Measurements from ENCODE around the gene ZNF823. TPM values are rescaled to one million over a fixed set of nuclear protein-coding genes. Genes with fewer than 3 reads are reported as not detected.

ZNF823 gene
- total RNA-seq, 1 donor: 5.6 TPM

DNA sequence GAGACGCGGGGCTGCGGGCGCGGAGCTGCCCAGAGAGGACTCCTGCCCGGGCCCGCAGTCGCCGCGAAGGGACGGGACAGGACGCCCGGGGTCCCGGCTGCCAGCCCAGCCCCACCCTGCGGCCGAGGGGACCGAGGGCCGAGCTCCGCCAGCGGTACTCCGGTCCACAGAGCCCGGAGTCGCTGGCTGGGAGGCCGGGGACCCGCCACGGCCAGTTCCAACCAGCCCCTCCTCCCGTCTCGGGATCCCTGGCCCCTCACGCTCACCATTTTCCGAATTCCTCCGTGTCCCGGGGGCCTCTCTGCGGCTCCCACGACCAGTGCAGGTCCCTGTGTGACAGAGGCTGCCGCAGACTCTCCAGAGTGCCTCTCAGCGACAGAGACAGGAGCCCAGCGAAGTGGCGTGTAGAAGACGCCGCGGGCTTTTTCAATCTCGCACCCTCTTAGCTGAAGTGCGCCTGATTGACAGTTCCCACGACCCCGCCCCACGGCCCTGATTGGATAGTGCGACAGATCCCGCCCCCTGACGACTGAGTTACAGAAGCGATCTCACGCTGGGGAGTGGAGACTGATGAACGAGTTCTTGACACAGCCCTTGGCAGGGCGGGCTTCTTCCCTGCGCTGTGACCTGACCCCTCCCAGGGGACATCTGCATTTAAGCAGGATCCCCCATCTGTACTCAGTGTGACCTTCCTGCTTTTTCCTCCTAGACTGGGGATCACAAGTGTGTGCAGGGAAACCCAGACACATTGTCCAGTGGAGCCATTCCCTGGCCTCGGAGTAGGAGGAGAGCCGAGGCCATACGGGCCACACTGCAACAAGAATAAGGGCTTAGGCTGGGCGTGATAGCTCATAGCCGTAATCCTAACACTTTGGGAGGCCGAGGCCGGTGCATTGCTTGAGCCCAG is 44.0 kb downstream of the ZNF823 start:
- peak overlapping the region; percentile 89 for H3K4me3 ChIP-seq (ENCODE audit: low read depth, low read length)
- TF ChIP-seq, protein P1, sequence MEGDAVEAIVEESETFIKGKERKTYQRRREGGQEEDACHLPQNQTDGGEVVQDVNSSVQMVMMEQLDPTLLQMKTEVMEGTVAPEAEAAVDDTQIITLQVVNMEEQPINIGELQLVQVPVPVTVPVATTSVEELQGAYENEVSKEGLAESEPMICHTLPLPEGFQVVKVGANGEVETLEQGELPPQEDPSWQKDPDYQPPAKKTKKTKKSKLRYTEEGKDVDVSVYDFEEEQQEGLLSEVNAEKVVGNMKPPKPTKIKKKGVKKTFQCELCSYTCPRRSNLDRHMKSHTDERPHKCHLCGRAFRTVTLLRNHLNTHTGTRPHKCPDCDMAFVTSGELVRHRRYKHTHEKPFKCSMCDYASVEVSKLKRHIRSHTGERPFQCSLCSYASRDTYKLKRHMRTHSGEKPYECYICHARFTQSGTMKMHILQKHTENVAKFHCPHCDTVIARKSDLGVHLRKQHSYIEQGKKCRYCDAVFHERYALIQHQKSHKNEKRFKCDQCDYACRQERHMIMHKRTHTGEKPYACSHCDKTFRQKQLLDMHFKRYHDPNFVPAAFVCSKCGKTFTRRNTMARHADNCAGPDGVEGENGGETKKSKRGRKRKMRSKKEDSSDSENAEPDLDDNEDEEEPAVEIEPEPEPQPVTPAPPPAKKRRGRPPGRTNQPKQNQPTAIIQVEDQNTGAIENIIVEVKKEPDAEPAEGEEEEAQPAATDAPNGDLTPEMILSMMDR (IDR thresholded peaks at IDR 0.05; ENCODE audit: insufficient read depth, low read depth, low read length): no peak
- peak; percentile 93 for DNase-seq (ENCODE audit: low read depth)

DNA sequence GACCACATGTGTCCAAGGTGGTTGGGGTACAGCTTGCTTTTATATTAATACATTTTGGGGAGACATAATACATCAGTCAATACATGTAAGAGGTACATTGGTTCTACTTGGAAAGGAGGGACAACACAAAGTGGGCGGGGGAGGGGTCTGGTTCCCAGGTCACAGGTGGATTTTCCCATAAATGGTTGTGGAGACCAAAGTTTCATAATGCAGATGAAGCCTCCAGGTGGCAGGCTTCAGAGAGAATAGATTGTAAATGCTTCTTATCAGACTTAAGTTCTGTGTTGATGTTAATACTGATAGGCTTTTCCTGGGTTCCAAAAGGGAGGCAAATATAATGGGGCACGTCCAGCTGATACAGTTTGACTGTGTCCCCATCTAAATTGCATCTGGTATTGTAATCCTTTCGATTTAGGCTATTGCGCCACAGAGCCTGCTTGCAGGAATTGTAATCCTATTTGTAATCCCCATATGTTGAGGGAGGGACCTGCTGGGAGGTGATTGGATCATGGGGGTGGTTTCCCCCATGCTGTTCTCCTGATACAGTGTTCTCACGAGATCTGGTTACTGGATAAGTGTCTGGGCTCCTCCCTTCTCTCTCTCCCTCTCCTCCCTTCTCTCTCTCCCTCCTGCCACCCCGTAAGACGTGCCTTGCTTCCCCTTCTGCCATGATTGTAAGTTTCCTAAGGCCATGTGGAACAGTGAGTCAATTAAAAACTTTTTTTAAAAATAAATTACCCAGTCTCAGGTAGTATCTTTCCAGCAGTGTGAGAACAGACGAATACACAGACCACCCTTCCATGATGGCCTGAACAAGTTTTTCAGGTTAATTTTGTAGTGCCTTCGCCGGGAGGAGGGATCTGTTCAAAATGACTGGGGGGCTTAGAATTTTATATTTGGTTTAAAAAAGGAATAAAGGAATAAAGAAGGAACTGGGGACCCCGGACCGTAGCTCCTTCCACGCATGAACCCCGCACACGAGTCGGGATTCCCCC is 44.9 kb downstream of the ZNF823 start:
- peak; percentile 83 for DNase-seq (ENCODE audit: low read depth)
- peak overlapping the region; percentile 89 for H3K4me3 ChIP-seq (ENCODE audit: low read depth, low read length)
- TF ChIP-seq, protein P1 (IDR thresholded peaks at IDR 0.05; ENCODE audit: insufficient read depth, low read depth, low read length): no peak

DNA sequence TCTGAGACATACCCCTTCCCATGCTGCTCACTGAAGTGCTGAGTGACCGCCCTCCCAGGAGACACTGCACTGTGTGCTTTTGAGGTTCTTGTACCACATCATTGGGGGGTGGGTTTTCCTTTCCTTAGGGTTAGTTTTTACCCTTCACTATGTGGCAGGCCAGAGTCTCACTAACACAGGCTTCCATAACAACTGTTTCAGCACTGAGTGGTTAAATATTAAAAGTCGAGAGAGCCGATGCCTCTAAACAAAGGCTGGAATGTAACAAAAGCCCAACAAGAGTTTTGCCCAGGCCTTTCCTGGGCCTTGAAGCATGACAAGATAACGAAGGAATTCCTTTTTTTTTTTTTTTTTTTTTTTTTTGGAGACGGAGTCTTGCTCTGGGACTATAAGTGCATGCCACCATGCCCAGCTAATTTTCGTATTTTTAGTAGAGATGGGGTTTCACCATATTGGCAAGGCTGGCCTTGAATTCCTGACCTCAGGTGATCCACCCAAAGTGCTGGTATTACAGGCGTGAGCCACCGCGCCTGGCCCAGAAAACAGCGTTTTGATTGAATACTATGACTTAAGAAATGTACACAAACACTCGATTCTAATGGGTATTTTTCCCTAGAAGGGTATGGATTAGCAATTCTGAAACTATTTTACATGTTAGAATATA is 46.5 kb downstream of the ZNF823 start:
- H3K4me3 ChIP-seq (ENCODE audit: low read depth, low read length): no peak overlapping the region
- DNase-seq (ENCODE audit: low read depth): no peak
- TF ChIP-seq, protein P1 (IDR thresholded peaks at IDR 0.05; ENCODE audit: insufficient read depth, low read depth, low read length): no peak

DNA sequence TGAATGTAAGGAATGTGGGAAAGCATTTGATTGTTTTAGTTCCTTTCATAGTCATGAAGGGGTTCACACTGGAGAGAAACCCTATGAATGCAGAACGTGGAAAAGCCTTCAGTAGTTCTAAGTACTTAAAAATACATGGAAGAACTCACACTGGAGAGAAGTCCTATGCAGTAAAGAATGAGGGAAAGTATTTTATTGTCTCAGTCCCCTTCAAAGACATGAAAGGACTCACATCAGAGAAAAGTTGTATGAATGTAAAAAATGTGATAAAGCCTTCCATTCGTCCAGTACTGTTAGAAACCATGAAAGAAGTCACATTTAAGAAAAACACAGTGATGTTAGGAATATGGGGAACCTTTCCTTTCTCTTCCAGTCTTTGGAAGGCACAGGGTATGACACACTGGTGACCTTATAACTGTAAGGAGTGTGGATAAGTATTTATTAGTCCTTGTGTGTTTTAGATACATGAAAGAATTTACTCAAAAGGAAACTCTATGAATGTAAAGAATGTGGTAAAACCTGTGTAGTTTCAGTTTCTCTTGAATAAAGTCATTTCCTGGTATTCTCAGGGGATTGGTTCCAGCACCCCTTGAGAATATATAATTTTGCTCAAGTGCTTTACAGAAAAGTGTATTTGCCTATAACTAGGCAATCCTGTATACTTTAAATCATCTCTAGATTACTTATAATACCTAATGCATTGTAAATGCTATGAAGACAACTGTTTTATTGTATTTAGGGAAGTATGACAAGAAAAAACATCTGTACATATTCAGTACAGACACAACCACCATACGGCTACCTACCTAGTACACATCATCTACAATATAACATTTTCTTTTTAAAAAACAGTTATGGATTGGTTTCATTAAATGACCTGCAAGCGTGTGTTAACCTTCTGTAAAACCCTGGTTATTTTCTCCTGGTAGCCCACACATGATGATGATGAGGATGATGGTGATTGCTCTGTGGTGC is 52.8 kb downstream of the ZNF823 start:
- no peak for DNase-seq (ENCODE audit: low read depth)
- TF ChIP-seq, protein P1 (IDR thresholded peaks at IDR 0.05; ENCODE audit: insufficient read depth, low read depth, low read length): no peak
- H3K4me3 ChIP-seq (ENCODE audit: low read depth, low read length): no peak overlapping the region

DNA sequence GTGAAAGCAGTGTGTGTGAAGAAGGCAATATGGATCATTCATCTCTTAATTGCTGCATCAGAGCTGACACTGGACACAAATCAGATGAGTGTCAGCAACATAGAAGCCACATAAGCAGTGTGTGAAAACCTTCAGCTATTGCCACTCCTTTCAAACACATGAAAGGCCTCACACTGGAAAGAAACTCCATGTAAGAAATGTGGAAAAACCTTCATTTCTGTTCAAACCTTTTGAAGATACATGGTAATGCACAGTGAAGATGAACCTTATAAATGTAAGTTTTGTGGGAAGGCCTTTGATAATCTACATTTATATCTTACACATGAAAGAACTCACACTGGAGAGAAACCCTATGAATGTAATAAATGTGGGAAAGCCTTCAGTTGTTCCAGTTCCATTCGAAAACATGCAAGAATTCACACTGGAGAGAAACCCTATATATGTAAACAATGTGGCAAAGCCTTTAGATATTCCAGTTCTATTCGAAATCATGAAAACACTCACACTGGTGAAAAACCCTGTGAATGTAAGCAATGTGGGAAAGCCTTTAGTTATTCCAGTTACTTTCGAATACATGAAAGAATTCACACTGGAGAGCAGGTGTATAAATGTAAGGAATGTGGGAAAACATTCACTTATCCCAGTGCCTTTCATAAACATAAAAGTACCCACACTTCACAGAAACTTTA is 53.6 kb downstream of the ZNF823 start:
- TF ChIP-seq, protein P1 (IDR thresholded peaks at IDR 0.05; ENCODE audit: insufficient read depth, low read depth, low read length): no peak
- no peak overlapping the region for H3K4me3 ChIP-seq (ENCODE audit: low read depth, low read length)
- DNase-seq (ENCODE audit: low read depth): no peak
